Activated CD4-positive, CD25-positive, alpha-beta regulatory T cell (primary cell): ENCODE measurements around the gene GRIK4.
"Not testable (repeated sequence)": the region's sequence is repeated elsewhere in the genome, so short reads cannot be mapped to it uniquely, and the experiment has no call there.

Experiments
- DNase-seq, 4 experiments: peaks; one replicate each; lab custom pipeline; 2025; lab: John Stamatoyannopoulos, UW

The GRIK4 gene

GRCh38 chr11:120606211-120607010, 94.9 kb downstream of the GRIK4 start:
- no peak for DNase-seq

GRCh38 chr11:120608061-120608460, 96.5 kb downstream of the GRIK4 start:
- DNase-seq: no peak

- DNase-seq: no peak
Measured at GRCh38 chr11:120608760-120609211, 97.2 kb downstream of the GRIK4 start.

GRCh38 chr11:120610111-120610510, 98.6 kb downstream of the GRIK4 start:
- DNase-seq: no peak

- no peak for DNase-seq
Measured at GRCh38 chr11:120611581-120611980, 100.0 kb downstream of the GRIK4 start.

- no peak for DNase-seq
Measured at GRCh38 chr11:120612513-120613263, 101.1 kb downstream of the GRIK4 start.

- DNase-seq: no peak
Measured at GRCh38 chr11:120613264-120614226, 102.0 kb downstream of the GRIK4 start.

GRCh38 chr11:120615391-120615790, 103.8 kb downstream of the GRIK4 start:
- DNase-seq: no peak

GRCh38 chr11:120618399-120618798, 106.9 kb downstream of the GRIK4 start:
- DNase-seq: no peak

GRCh38 chr11:120622189-120622875, 110.8 kb downstream of the GRIK4 start:
- DNase-seq: no peak

- not testable (repeated sequence) for DNase-seq
Measured at GRCh38 chr11:120624992-120625391, 113.4 kb downstream of the GRIK4 start.

- DNase-seq: no peak
Measured at GRCh38 chr11:120625565-120625964, 114.0 kb downstream of the GRIK4 start.

- DNase-seq: no peak
Measured at GRCh38 chr11:120626791-120627190, 115.2 kb downstream of the GRIK4 start.

GRCh38 chr11:120627327-120628163, 116.0 kb downstream of the GRIK4 start:
- DNase-seq: no peak

GRCh38 chr11:120629407-120630080, 118.0 kb downstream of the GRIK4 start:
- DNase-seq: no peak

GRCh38 chr11:120630122-120630521, 118.6 kb downstream of the GRIK4 start:
- no peak for DNase-seq

- no peak for DNase-seq
Measured at GRCh38 chr11:120632579-120632978, 121.0 kb downstream of the GRIK4 start.

- DNase-seq: no peak
Measured at GRCh38 chr11:120633616-120634393, 122.3 kb downstream of the GRIK4 start.

GRCh38 chr11:120634706-120635105, 123.2 kb downstream of the GRIK4 start:
- DNase-seq: no peak
